NCI-H1694 treated with DMSO at 0.1 percent for 48 hours (cell line): ENCODE measurements around the gene HIC1.
A peak's percentile ranks its signal among the peaks of the same experiment; 100 is the strongest.

Experiments used
- DNase-seq: peaks from one replicate; lab custom pipeline; 2025; lab: John Stamatoyannopoulos, UW

Gene HIC1

DNA sequence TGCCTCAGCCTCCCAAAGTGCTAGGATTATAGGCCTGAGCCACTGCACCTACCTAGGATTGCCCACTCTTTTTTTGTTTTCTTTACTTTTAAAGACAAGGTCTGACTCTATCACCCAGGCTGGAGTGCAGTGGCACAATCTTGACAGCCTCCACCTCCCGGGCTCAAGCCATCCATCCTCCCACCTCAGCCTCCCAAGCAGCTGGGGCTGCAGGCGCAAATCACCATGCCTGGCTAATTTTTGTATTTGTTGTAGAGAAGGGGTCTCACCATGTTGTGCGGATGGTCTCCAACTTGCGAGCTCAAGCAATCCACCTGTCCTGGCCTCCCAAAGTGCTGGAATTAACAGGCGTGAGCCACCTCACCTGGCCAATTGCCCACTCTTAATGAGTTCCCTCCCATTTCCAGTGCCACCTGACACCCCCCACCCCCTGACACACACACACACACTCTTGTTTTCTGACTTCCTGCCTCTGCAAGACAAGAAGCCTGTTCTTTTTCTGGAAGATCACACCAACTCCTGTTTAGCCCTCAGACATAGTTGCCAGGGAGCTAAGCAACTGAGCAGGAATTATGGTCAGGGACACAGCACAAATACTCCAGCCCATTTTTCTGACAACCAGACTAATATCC, 10.5 kb upstream of the HIC1 start:
- DNase-seq, result no peak

DNA sequence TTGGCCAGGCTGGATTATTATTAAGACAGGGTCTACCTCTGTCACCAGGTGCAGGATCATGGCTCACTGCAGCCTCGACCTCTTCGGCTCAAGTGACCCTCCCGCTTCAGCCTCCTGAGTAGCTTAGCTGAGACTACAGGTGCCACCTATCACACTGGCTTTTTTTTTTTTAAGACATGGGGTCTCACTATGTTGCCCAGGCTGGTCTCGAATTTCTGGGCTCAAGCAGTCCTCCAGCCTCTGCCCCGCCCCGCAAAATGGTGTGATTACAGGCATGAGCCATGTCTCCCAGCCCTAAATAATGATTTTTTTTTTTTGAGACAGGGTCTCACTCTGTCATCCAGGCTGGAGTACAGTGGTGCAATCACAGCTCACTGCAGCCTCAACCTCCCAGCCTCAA, 7.3 kb upstream of the HIC1 start:
- DNase-seq, result no peak

DNA sequence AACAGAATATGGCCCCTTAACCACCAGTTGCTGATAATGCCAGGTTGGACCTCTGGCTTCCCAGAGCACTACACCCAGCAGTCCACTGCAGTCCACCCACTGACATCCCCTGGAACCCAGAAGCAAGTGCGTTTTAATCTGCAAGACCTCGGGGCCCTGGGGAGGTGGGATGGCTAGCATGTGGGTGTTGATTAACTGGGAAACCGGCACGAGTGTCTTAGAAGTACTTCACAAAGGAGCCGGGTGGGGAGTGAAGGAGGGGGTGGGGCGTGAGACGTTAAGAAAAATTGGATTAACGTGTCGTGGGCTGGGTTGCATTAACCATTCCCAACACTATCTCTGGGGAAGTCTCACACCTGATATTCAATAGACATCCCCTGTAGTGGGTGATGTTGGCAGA, 6.1 kb upstream of the HIC1 start:
- no peak for DNase-seq

DNA sequence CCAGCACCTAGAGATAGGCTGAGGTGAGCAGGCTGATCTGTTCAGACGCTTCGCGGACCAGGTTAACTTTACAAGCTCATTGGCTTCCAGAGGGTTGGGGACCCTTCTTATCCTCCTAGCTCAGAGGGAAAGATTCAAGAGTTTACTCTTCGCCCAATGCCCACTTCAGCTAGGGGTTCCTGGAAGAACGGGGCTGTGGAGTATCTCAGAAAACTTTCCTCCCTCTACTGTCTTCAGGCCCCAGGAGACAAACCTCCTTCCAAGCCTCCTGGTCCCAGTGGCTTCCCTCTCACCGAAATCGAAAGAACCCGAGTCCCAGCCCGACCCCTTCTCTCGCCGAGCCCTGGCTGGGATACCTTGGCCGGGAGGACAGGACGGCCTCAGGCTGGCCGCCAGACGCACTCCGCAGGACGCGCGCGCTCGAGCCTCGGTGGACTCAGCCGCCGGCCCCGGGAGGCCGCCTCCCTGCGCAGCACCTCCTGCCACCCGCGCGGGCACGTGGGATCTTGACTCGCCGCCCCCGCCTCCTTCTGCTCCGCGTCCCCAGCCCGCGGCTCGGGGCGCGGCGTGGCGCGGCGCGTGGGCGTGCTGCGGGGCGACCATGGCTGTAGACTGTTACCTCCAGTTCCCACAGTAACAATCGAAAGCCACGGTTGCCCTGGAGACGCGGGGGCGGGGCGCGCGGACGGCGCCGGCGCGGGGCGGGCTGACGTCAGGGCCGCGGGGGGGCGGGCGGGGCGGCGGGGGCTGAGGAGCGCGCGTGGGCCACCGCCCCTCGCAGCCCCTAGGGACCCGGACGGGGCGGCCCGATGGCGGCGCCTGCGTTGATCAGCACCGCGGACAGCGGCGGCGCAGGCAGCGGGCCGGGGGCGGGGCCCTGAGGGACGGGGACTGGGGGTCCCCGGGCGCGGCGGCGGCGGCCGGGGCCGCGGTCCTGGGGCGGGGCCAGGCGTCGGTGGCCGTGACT, 5.3 kb upstream of the HIC1 start:
- peak; percentile 36 for DNase-seq

DNA sequence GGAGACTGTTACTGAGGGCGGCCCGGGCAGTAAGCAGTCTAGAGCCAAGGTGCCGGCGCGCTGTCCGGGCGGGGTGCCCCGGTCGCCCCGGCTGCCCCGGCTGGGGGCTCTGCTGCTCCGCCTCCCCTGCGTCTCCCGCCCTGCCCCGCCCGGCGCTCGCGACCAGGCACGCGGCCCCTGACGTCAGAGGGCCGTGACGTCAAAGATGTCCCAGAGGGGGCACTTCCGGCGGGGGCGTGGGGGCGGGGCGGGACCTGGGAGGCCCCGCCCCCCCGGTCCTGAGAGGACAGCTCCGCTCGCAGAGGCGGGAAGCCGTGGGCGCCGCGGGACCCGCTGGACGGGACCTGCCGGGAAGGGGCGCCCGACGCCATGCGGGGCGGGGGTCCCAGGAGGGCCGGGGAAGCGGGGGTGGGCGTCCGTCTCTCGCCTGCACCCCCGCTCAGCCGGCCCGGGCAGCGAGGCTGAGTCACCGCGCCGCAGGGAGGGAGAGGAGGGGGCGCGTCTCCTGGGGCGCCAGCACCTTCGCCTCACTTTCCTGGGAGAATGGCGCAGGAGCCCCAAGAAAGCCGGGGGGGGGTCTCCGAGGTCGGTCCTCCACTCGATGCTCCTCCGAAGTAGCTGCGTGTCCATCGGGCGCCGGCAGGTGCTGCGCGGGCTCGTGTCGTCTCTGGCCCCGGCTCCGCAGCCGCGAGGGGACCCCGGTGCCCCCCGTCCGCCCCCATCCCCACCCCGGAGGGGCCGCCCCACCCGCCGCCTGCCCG, 4.4 kb upstream of the HIC1 start:
- no peak for DNase-seq

DNA sequence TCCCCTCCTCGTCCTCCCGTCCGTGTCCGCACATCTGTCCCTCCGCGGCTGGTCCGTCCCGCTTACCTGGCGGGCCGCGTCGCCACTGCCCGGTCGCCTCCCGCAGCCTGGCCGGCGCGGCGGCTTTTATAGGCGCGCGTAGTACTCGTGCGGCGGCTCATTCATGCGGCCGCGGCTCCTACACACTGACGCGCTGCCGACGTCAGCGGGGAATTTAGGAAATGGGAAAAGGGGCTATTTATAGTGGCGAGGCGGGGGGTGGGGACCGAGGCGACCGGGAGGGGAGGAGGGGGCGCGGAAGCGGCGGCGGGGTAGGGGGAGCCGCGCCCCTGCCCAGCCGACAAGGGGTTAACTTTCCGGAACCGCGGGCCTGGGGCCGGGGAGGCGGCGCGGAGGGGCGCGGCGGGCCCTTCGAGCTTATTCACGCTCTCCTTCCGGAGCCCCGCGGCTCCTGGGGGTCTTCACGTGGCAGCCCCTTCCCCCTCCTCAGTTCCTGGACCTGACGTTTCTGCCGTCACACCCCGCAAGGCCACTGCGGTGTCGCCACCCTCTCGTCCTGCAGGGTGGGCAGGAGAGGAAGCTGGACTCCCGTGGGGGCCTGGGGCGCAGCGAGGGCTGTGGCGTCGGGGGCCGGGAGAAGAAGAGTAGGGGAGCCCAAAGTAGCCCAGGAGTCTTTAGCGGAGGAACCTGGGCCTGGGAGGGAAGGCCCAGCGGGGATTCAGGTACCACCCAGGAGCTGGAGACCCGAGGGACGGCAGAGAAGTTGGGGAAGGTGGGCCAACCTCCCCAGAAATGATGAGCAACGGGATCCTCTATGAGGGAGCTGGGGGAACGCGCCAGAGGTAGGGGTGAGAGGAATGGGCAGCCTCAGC, 3.6 kb upstream of the HIC1 start:
- DNase-seq, result no peak

DNA sequence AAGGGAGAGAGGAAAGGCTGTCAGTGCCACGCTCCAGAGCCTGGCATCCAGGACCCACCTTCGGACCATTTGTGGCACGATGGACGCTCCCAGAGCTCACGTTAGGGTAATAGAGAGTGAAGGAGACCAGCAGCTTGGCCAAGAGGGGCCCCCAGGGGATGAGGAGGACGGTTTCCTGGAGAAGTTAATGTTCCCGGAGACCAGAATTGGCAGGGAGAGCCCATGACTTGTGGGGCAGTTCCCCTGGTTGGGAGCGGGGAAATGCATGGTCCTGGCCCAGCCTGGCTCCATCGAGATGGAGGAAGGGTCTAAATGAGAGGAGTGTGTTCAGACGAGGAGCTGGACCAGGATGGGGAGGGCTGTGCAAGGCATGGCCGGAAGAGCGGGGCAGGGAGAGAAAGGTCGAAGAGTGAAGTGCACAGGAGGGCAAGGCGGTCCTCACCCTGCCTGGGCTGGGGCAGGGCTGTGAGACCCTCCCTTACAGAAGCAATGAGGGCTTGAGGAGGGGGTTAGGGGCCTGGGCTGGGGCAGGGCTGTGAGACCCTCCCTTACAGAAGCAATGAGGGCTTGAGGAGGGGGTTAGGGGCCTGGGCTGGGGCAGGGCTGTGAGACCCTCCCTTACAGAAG, 2.9 kb upstream of the HIC1 start:
- DNase-seq, result no peak

DNA sequence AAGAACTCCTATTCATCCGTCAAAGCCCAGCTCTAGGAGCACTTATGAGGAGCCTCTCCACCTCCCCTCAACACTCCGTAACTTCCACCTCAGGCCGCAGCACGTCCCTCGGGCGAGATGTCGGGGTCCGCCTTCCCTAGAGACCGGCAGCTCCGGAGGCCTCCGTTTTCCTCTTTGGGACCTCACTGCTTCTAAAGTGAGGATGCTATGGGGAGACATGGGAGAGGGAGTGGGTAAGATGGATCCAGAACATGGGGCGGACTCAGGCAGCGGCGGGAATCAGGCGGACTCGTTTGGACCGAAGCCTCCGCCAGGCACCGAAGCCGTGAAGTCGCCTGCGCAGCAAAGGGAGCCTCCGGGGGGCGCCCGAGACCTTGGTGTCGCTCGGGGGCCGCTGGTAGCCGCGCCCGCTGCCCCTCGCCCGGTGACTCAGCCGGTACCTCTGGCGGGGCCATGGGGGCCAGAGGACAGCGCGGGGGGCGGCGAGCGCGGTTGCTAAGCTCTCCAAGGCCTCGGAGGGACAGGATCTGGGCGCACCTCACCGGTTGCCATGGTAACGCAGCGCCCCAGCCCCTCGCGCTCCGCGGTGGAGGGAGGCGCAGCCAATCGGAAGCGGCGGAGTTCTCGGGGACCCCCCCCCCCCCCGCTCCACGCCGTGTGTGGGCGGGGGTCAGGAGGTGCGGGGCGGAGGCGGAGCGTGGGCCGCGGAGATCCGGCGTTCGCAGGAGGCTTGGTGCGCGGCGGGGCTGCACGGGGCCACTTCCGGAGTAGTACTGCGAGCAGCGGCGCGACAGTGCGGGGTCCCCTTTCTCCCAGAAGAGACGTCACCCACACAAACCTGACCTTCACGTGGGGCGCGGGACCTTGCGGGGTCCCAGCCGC, 1.3 kb upstream of the HIC1 start:
- DNase-seq, result peak; percentile 25

DNA sequence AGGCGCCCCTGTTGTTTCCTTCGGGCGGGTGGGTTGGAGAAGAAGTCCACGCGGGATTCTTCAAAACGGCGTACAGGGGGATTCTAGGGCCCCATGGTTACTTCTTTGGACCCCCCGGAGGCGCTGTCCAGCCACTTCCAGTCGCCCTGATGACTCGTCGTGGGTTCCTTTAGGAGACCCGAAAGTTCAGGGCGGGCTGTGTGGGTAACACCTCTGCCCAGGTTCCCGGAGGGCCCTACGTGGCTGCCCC, 716 bp upstream of the HIC1 start:
- no peak for DNase-seq

DNA sequence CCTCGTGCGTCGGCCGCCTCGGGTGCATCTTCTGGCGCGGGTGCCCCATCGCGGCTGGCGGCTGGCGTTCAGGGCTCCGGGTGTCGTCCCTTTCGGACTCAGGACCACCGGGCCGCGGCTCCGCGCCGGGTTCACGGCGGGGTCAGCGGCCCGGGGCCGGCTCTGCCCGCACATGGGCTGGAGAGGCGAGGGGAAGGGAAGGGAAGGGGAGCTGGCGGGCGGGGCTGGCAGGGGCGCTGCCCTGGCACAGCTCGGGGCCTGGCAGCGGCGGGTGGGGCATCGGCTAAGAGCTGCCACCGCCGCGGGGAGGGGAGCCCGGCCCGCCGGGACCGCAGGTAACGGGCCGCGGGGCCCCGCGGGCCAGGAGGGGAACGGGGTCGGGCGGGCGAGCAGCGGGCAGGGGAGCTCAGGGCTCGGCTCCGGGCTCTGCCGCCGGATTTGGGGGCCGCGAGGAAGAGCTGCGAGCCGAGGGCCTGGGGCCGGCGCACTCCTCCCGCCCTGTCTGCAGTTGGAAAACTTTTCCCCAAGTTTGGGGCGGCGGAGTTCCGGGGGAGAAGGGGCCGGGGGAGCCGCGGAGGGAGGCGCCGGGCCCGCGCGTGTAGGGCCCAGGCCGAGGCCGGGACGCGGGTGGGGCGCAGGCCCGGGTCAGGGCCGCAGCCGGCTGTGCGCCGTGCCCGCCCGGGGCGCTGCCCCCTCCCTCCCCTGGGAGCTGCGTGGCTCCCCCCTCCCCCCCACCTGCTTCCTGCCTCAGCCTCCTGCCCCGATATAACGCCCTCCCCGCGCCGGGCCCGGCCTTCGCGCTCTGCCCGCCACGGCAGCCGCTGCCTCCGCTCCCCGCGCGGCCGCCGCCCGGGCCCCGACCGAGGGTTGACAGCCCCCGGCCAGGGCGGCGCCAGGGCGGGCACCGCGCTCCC, 646 bp downstream of the HIC1 start:
- DNase-seq, result no peak

DNA sequence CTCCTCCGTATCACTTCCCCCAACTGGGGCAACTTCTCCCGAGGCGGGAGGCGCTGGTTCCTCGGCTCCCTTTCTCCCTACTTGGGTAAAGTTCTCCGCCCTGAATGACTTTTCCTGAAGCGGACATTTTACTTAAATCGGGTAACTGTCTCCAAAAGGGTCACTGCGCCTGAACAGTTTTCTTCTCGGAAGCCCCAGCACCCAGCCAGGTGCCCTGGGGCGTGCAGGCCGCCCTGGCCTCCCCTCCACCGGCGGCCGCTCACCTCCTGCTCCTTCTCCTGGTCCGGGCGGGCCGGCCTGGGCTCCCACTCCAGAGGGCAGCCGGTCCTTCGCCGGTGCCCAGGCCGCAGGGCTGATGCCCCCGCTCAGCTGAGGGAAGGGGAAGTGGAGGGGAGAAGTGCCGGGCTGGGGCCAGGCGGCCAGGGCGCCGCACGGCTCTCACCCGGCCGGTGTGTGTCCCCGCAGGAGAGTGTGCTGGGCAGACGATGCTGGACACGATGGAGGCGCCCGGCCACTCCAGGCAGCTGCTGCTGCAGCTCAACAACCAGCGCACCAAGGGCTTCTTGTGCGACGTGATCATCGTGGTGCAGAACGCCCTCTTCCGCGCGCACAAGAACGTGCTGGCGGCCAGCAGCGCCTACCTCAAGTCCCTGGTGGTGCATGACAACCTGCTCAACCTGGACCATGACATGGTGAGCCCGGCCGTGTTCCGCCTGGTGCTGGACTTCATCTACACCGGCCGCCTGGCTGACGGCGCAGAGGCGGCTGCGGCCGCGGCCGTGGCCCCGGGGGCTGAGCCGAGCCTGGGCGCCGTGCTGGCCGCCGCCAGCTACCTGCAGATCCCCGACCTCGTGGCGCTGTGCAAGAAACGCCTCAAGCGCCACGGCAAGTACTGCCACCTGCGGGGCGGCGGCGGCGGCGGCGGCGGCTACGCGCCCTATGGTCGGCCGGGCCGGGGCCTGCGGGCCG, 1.6 kb downstream of the HIC1 start:
- DNase-seq, result no peak

DNA sequence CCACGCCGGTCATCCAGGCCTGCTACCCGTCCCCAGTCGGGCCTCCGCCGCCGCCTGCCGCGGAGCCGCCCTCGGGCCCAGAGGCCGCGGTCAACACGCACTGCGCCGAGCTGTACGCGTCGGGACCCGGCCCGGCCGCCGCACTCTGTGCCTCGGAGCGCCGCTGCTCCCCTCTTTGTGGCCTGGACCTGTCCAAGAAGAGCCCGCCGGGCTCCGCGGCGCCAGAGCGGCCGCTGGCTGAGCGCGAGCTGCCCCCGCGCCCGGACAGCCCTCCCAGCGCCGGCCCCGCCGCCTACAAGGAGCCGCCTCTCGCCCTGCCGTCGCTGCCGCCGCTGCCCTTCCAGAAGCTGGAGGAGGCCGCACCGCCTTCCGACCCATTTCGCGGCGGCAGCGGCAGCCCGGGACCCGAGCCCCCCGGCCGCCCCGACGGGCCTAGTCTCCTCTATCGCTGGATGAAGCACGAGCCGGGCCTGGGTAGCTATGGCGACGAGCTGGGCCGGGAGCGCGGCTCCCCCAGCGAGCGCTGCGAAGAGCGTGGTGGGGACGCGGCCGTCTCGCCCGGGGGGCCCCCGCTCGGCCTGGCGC, 2.4 kb downstream of the HIC1 start:
- no peak for DNase-seq

DNA sequence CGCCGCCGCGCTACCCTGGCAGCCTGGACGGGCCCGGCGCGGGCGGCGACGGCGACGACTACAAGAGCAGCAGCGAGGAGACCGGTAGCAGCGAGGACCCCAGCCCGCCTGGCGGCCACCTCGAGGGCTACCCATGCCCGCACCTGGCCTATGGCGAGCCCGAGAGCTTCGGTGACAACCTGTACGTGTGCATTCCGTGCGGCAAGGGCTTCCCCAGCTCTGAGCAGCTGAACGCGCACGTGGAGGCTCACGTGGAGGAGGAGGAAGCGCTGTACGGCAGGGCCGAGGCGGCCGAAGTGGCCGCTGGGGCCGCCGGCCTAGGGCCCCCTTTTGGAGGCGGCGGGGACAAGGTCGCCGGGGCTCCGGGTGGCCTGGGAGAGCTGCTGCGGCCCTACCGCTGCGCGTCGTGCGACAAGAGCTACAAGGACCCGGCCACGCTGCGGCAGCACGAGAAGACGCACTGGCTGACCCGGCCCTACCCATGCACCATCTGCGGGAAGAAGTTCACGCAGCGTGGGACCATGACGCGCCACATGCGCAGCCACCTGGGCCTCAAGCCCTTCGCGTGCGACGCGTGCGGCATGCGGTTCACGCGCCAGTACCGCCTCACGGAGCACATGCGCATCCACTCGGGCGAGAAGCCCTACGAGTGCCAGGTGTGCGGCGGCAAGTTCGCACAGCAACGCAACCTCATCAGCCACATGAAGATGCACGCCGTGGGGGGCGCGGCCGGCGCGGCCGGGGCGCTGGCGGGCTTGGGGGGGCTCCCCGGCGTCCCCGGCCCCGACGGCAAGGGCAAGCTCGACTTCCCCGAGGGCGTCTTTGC, 3.1 kb downstream of the HIC1 start:
- no peak for DNase-seq

DNA sequence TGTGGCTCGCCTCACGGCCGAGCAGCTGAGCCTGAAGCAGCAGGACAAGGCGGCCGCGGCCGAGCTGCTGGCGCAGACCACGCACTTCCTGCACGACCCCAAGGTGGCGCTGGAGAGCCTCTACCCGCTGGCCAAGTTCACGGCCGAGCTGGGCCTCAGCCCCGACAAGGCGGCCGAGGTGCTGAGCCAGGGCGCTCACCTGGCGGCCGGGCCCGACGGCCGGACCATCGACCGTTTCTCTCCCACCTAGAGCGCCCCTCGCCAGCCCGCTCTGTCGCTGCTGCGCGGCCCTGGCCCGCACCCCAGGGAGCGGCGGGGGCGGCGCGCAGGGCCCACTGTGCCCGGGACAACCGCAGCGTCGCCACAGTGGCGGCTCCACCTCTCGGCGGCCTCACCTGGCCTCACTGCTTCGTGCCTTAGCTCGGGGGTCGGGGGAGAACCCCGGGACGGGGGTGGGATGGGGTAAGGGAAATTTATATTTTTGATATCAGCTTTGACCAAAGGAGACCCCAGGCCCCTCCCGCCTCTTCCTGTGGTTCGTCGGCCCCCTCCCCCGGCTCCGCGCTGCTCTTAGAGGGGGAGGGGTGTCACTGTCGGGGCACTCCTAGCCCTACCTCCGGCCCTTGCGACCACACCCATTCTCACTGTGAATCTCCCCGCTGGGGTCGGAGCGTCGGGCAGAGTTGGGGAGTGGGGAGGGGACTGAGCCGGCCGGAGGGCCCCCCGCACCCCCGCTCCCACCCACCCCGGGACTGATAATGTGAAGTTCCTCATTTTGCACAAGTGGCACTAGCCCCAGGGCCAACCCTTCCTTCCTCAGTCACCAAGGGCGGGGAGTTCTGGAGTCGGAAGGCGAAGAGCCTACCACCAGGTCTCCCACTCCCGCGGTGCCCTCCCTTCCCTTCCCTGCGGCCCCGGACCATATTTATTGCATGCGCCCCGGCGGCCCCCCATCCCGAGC, 4.0 kb downstream of the HIC1 start:
- no peak for DNase-seq

DNA sequence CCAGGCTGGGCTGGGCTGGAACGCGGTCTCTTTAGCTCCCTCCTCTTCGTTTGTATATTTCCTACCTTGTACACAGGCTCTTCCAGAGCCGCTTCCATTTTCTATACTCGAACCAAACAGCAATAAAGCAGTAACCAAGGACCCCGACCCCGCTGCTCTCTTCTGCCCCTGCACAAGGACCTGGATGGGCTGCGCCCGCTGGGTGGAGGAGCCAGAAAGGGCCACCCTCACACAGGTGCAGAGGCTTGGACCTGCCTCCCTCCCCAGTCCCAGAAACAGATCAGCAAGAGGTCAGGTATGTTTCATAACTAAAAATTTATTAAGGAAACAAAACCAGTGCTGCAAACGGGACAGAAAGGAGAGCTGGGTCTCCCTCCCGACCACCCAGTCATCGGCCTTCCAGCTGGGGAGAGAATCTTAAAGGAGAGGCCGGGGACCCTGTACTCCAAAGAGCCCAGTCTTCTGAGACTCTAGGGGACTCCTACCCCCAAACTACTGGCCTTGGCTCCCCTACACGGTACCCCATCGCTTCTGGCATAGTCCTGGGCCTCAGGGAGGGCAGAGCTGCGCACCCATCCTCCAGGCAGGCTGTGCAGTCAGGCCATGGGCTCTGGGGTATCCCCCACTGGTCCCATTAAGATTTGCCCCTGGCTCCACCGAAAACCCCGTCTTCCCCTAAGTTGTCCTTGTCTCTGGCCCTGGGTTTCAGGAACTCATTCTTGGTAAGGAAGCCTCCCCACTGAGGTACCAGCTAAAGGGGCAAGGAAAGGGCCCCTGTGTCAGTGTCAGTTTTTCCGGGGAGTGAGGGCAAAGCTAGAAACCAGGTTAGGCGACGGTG, 4.9 kb downstream of the HIC1 start:
- DNase-seq, result no peak
